NB4 (cell line): ENCODE measurements around the gene CACNA1B.

Experiments
- CTCF ChIP-seq: IDR thresholded peaks from one replicate; pipeline ENCODE4 v1.5.1; 2012; ENCODE audit warnings: low read depth, low read length
- MAX ChIP-seq: IDR thresholded peaks from 2 replicates; pipeline ENCODE4 v1.6.1; 2011; ENCODE audit warnings: low read depth, low read length
- POLR2A ChIP-seq: IDR thresholded peaks from 2 replicates; pipeline ENCODE4 v1.6.1; 2011; ENCODE audit warnings: mild to moderate bottlenecking; ENCODE audit not compliant: insufficient read length; ENCODE audit errors: extremely low read depth

- TF ChIP-seq POLR2A: no peak
- TF ChIP-seq CTCF: no peak
- no peak for TF ChIP-seq MAX
These were observed 4.3 kb downstream of the CACNA1B start for GRCh38 chr9:137881591-137882505.
